Retinal pigment epithelial cell (primary cell): Measurements from ENCODE around the gene ALDH5A1.

ENCODE experiments used
- DNase-seq: peaks from one replicate; pipeline ENCODE4 v3.0.0-alpha.2; 2010; ENCODE audit warnings: low read depth
- H3K4me3 ChIP-seq: 2 replicates; pipeline ENCODE4 v1.5.1; 2011; ENCODE audit warnings: mild to moderate bottlenecking, low read length, control low read depth, moderate library complexity
- TF ChIP-seq, protein P1 (sequence below): conservative IDR thresholded peaks from 2 replicates; pipeline ENCODE4 v1.5.1; 2011; ENCODE audit warnings: low read depth, low read length, control low read depth, inconsistent platforms

The ALDH5A1 gene

DNA sequence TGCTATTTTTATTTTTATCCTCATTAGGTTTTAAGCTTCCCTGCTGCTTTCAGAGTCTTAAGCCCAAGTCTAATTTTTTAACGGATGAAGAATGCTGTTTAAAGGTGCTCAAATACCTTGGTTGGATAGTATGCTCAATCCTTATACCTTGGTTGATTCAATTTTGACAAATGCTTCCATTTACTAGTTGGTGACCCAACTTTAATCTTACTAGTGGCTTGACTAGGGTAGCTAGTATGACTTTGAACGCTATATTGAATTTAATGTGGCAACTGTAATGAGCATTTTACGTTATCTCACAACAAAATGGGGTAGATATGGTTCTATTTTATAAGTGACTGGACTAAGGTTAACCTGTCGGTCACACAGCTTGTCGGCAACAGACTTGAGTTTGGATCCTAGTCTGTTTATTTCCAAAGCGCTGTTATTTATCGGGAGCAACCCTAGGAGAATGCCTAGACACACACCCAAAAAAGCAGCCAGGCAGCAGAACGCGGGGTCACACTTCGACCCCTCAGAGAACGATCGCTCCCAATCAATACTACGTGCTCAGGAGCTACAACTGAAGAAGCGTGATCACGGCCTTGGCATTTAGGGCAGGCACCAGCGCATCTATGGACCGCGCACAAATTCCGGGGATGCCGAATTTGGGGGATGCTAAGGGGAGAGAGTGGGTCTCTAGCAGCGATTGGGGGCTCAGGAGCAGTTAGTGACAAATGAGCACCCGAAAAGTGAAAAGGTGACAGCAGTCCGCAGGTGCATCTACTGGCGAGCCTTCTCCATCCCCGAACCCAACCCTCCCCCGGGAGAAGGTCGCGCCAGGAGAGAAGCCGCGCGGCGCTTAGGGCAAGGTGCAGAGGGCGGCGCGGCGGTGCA lies 586 bp upstream of the ALDH5A1 start:
- no peak for DNase-seq
- TF ChIP-seq, protein P1, sequence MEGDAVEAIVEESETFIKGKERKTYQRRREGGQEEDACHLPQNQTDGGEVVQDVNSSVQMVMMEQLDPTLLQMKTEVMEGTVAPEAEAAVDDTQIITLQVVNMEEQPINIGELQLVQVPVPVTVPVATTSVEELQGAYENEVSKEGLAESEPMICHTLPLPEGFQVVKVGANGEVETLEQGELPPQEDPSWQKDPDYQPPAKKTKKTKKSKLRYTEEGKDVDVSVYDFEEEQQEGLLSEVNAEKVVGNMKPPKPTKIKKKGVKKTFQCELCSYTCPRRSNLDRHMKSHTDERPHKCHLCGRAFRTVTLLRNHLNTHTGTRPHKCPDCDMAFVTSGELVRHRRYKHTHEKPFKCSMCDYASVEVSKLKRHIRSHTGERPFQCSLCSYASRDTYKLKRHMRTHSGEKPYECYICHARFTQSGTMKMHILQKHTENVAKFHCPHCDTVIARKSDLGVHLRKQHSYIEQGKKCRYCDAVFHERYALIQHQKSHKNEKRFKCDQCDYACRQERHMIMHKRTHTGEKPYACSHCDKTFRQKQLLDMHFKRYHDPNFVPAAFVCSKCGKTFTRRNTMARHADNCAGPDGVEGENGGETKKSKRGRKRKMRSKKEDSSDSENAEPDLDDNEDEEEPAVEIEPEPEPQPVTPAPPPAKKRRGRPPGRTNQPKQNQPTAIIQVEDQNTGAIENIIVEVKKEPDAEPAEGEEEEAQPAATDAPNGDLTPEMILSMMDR: no peak

DNA sequence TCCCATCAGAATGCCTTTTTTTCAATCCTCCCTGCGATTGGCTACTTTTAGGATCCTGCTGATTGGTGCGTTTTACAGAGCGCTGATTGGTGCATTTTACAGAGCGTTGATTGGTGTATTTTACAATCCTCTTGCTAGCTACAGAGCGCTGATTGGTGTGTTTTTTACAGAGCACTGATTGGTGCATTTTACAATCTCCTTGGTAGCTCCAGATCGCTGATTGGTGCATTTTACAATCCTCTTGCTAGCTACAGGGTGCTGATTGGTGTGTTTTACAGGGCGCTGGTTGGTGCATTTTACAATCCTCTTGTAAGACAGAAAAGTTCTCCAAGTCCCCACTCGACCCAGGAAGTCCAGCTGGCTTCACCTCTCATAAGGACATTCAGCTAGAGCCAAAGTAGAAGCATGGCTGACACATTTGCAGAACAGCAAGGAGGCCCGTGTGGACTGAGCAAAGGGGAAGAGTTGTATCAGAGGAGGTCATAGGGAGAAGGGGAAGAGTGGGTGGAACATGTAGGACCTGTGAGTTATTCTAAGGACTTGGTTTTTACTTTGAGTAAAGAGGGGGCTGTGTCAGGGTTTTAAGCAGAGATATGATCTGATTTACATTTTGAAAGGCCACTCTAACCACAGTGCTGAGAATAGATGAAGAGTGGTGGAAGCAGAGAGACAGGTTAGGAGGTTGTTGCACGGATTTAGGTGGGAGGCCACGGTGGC lies 2.6 kb downstream of the ALDH5A1 start:
- no peak overlapping the region for H3K4me3 ChIP-seq
- DNase-seq: no peak
- TF ChIP-seq, protein P1: no peak

More for the DNA sequence above, 586 bp upstream of the ALDH5A1 start:
- H3K4me3 ChIP-seq: peak overlapping the region; percentile 57

DNA sequence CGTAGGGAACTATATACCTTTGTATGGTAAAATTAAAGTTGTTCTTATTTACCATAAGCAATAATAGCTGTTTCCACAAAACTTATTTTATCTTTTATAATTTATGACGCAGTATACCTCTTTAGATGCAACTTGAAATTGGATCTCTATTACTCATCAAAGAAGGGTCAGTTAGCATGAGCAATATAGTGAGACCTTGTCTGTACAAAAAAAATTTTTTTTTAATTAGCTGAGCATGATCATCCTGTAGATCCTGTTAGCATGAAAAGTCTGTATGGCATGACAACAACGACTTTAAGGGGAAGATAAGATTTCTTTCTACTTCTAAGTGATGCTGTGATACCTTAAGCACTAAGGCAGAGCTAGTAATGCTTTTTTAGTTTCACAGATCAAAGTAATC lies 5.9 kb downstream of the ALDH5A1 start:
- TF ChIP-seq, protein P1: no peak
- H3K4me3 ChIP-seq: no peak overlapping the region
- no peak for DNase-seq

DNA sequence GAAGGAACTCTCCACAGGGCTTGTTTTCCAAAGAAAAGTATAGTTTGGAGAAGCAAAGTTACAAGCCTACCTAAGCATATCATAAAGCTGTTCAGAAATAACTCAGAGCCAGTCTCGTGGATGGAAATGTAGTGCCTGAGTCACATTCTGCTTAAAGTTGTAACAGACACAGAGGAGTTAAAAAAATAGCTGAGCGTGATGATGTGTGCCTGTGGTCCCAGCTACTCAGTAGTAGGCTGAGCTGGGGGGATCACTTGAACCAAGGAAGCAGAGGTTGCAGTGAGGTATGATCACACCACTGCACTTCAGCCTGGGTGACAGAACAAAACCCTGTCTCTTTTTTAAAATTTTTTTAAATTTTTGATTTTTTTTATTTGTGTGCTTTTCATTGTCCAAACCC lies 6.6 kb downstream of the ALDH5A1 start:
- TF ChIP-seq, protein P1: no peak
- H3K4me3 ChIP-seq: no peak overlapping the region
- DNase-seq: no peak

DNA sequence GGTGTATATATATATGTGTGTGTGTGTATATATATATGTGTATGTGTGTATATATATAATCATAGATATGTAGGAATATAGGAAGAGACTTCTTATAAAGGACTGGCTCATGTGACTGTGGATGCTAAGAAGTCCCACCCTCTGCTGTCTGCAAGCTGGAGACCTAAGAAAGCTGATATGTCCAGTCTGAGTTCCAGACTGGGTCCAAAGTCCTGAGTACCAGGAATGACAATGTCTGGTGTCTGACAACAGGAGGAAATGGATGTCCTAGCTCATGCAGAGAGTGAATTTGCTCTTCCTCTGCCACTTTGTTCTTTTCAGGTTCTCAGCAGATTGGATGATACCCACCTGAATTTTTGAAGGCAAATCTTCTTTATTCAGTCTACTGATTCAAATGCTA lies 7.1 kb downstream of the ALDH5A1 start:
- no peak for DNase-seq
- H3K4me3 ChIP-seq: no peak overlapping the region
- TF ChIP-seq, protein P1: no peak

DNA sequence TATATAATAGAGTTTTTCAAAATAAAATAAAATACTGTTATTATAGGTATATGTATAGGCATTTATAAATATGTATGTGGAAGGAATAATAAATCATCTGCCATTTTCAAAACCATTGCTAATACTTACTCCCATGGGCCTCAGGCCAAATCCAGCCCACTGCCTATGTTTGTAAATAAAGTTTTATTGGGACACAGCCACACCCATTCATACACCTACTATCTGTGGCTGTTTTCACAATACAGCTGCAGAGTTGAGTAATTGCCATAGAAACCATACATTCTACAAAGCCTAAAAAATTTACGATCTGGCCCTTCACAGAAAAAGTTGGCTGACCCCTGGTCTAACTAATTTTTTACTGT lies 9.5 kb downstream of the ALDH5A1 start:
- TF ChIP-seq, protein P1: no peak
- no peak overlapping the region for H3K4me3 ChIP-seq
- no peak for DNase-seq
